ENCODE measurements around the gene ITGA6. TPM values are rescaled to one million over a fixed set of nuclear protein-coding genes. Genes with fewer than 3 reads are reported as not detected.

ITGA6 gene
- total RNA-seq, 1 experiment from 2014 or later = 93.1 TPM

- H3K9me3 ChIP-seq (ENCODE audit: control insufficient read depth in 1 of 2, insufficient read depth in 1 of 2, low read depth in 1 of 2, low read length in 2 of 2) = no peaks in the 10 kb centered on the region
- POLR2A ChIA-PET = no interaction called here
- RAD21 ChIA-PET (ENCODE audit: low non-redundant PET in 1 of 2, low total read pairs in 2 of 2, uncharacterized antibody in 2 of 2, unreplicated experiment in 2 of 2) = no interaction called here
- CTCF ChIA-PET = no interaction called here
- H3K4me3 ChIP-seq (replicated peaks in 1 of 2; ENCODE audit: low read depth in 1 of 2, low read length in 2 of 2) = no peak overlapping the region
- no peaks in the 10 kb centered on the region for H3K27me3 ChIP-seq (ENCODE audit: insufficient read depth, low read length)
- ATAC-seq = no peak
- H3K4me2 ChIP-seq (ENCODE audit: low read length) = no peak overlapping the region
- H4K20me1 ChIP-seq (ENCODE audit: insufficient read depth) = no peaks in the 10 kb centered on the region
- no peak overlapping the region for H3K9ac ChIP-seq (ENCODE audit: low read length)
- H3K36me3 ChIP-seq (ENCODE audit: control insufficient read depth in 1 of 2, insufficient read depth in 2 of 2, low read length in 2 of 2) = peaks cover 47 to 76% of the 10 kb centered on the region in 2 experiments
- H3K27ac ChIP-seq (ENCODE audit: low read depth, low read length) = no peak overlapping the region
- no TSS peak for BruUV-seq (replicated peaks)
- no peak for TF ChIP-seq SIN3A (IDR thresholded peaks at IDR 0.05; ENCODE audit: low read depth)
- TF ChIP-seq, protein P1, sequence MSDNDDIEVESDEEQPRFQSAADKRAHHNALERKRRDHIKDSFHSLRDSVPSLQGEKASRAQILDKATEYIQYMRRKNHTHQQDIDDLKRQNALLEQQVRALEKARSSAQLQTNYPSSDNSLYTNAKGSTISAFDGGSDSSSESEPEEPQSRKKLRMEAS (IDR thresholded peaks at IDR 0.05) = no peak
- no peak for TF ChIP-seq CEBPB (IDR thresholded peaks at IDR 0.05; ENCODE audit: low read depth)
- TF ChIP-seq POLR2AphosphoS5 (IDR thresholded peaks at IDR 0.05; ENCODE audit: low read depth, low read length) = no peak
- no peak for TF ChIP-seq EZH2 (IDR thresholded peaks at IDR 0.05)
- no peak for TF ChIP-seq TCF7L2 (IDR thresholded peaks at IDR 0.05; ENCODE audit: borderline replicate concordance, extremely low read depth, insufficient read depth, insufficient read length)
- TF ChIP-seq ZNF274 (IDR thresholded peaks at IDR 0.05; ENCODE audit: low read depth, low read length) = no peak
- no peak for TF ChIP-seq FOSL1 (IDR thresholded peaks at IDR 0.05; ENCODE audit: low read depth)
- no peak for TF ChIP-seq RAD21 (IDR thresholded peaks at IDR 0.05; ENCODE audit: low read depth)
- no peak for TF ChIP-seq ZFX (IDR thresholded peaks at IDR 0.05)
- DNase-seq (ENCODE audit: low read depth, low spot score) = no peak
- H3K79me2 ChIP-seq (ENCODE audit: insufficient read depth, low read length) = no peaks in the 10 kb centered on the region; the same call in 1 of the 2 replicates
- no peak overlapping the region for H2AFZ ChIP-seq (ENCODE audit: low read depth, low read length, poor library complexity, severe bottlenecking)
- intact Hi-C loops (cut with micrococcal nuclease) = no loop called here
- no peaks in the 10 kb centered on the region for H3K9me2 ChIP-seq (ENCODE audit: insufficient read depth)
- H3K4me1 ChIP-seq (ENCODE audit: control insufficient read depth in 1 of 2, insufficient read depth in 2 of 2, low read length in 2 of 2) = no peaks in the 10 kb centered on the region
Observed at GRCh38 chr2:172489681-172490080, 62.3 kb downstream of the ITGA6 start.

GRCh38 chr2:172496160-172496608 lies 68.8 kb downstream of the ITGA6 start:
- H3K4me1 ChIP-seq (ENCODE audit: control insufficient read depth in 1 of 2, insufficient read depth in 2 of 2, low read length in 2 of 2) = no peaks in the 10 kb centered on the region
- H3K4me2 ChIP-seq (ENCODE audit: low read length) = no peak overlapping the region
- no peak overlapping the region for H3K9ac ChIP-seq (ENCODE audit: low read length)
- H2AFZ ChIP-seq (ENCODE audit: low read depth, low read length, poor library complexity, severe bottlenecking) = no peak overlapping the region
- H3K36me3 ChIP-seq (ENCODE audit: control insufficient read depth in 1 of 2, insufficient read depth in 2 of 2, low read length in 2 of 2) = peaks cover 13 to 56% of the 10 kb centered on the region in 2 experiments
- H3K27me3 ChIP-seq (ENCODE audit: insufficient read depth, low read length) = no peaks in the 10 kb centered on the region
- H3K27ac ChIP-seq (ENCODE audit: low read depth, low read length) = no peak overlapping the region
- ChIA-PET CTCF (no interaction called here), POLR2A (no interaction called here), RAD21 (ENCODE audit: low non-redundant PET in 1 of 2, low total read pairs in 2 of 2, uncharacterized antibody in 2 of 2, unreplicated experiment in 2 of 2) (no interaction called here)
- H3K9me3 ChIP-seq (ENCODE audit: control insufficient read depth in 1 of 2, insufficient read depth in 1 of 2, low read depth in 1 of 2, low read length in 2 of 2) = no peaks in the 10 kb centered on the region
- intact Hi-C loops (cut with micrococcal nuclease) = no loop called here
- no peaks in the 10 kb centered on the region for H3K79me2 ChIP-seq (ENCODE audit: insufficient read depth, low read length)
- ATAC-seq (no peak), DNase-seq (ENCODE audit: low read depth, low spot score) (no peak)
- H4K20me1 ChIP-seq (ENCODE audit: insufficient read depth) = no peaks in the 10 kb centered on the region
- H3K9me2 ChIP-seq (ENCODE audit: insufficient read depth) = no peaks in the 10 kb centered on the region
- H3K4me3 ChIP-seq (replicated peaks in 1 of 2; ENCODE audit: low read depth in 1 of 2, low read length in 2 of 2) = no peak overlapping the region
- BruUV-seq (replicated peaks) = no TSS peak
- TF ChIP-seq SRF (IDR thresholded peaks at IDR 0.05; ENCODE audit: low read depth) (no peak), EZH2phosphoT487 (IDR thresholded peaks at IDR 0.05; ENCODE audit: borderline replicate concordance) (no peak), CEBPB (IDR thresholded peaks at IDR 0.05; ENCODE audit: low read depth) (no peak), EGR1 (IDR thresholded peaks at IDR 0.05; ENCODE audit: low read depth) (no peak), TCF7L2 (IDR thresholded peaks at IDR 0.05; ENCODE audit: borderline replicate concordance, extremely low read depth, insufficient read depth, insufficient read length) (no peak), RAD21 (IDR thresholded peaks at IDR 0.05; ENCODE audit: low read depth) (no peak), ZFX (IDR thresholded peaks at IDR 0.05) (no peak), SP1 (IDR thresholded peaks at IDR 0.05; ENCODE audit: low read depth) (no peak), ELF1 (IDR thresholded peaks at IDR 0.05; ENCODE audit: borderline replicate concordance, low read depth) (no peak), SIN3A (IDR thresholded peaks at IDR 0.05; ENCODE audit: low read depth) (no peak), ATF3 (IDR thresholded peaks at IDR 0.05) (no peak), POLR2AphosphoS5 (IDR thresholded peaks at IDR 0.05; ENCODE audit: low read depth, low read length) (no peak)
- TF ChIP-seq, protein P2, sequence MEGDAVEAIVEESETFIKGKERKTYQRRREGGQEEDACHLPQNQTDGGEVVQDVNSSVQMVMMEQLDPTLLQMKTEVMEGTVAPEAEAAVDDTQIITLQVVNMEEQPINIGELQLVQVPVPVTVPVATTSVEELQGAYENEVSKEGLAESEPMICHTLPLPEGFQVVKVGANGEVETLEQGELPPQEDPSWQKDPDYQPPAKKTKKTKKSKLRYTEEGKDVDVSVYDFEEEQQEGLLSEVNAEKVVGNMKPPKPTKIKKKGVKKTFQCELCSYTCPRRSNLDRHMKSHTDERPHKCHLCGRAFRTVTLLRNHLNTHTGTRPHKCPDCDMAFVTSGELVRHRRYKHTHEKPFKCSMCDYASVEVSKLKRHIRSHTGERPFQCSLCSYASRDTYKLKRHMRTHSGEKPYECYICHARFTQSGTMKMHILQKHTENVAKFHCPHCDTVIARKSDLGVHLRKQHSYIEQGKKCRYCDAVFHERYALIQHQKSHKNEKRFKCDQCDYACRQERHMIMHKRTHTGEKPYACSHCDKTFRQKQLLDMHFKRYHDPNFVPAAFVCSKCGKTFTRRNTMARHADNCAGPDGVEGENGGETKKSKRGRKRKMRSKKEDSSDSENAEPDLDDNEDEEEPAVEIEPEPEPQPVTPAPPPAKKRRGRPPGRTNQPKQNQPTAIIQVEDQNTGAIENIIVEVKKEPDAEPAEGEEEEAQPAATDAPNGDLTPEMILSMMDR (IDR thresholded peaks at IDR 0.05 in 2 of 3, conservative IDR thresholded peaks at IDR 0.05 in 1 of 3; ENCODE audit: borderline replicate concordance in 1 of 3, insufficient read depth in 1 of 3, low read depth in 2 of 3, low read length in 2 of 3) = no peak

Measured in HCT116 (cell line).